Measurements from ENCODE around the gene WDTC1.

Gene WDTC1

GRCh38 chr1:27335506-27336422 is 101.3 kb downstream of the WDTC1 start:
- no peak for DNase-seq (ENCODE audit: low read depth in 2 of 2)

- no peak for DNase-seq (ENCODE audit: low read depth in 2 of 2)
Measured at GRCh38 chr1:27336756-27337155, 102.3 kb downstream of the WDTC1 start.

DNA sequence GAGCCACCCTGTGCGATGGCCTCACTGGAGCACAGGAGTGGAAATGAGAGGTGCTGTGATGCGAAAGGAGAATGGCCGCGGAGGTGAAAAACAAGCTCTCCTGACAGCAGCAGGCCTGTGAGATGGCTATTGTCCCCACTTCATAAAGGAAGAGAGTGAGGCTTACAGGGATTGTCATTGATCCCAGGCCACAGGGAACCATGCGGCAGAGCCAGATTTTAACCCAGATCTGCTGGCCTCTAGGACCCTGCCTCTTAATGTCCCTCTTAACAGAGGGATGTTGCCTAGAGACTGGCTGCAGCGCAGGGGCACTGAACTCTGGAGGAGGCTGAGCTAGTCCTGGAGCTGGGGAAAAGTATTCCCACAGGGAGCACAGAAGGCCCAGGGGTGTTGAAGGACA is 104.3 kb downstream of the WDTC1 start:
- DNase-seq (ENCODE audit: low read depth in 2 of 2) = no peak

DNA sequence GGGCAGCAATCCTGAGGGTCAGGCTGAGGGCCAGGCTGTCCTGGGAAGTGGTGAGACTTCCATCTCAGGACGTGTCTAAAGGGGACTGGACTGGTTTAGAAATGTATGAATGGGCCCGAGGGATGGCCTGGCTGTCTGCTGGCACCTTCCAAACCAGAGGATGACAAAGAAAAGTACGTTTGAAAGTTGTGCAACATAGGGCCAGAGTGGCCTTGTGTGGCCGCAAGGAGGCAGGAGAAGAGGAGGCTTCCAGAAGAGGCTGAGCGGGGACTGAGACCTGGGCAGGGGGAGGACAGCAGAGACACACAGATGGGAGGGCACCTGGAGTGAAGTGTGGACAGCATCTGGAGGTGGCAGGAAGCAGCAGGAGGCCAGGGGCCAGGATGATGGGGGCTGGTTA is 104.8 kb downstream of the WDTC1 start:
- DNase-seq (ENCODE audit: low read depth in 2 of 2) = no peak

GRCh38 chr1:27341525-27342252 is 107.3 kb downstream of the WDTC1 start, which contains the start of gene SYTL1:
Gene SYTL1, plus strand, starts transcription at chr1:27342022. Its CDS starts 3,313 bp downstream, at chr1:27345335.
- peak in 1 of 2 donors; percentile 54 for DNase-seq (ENCODE audit: low read depth in 2 of 2)

DNA sequence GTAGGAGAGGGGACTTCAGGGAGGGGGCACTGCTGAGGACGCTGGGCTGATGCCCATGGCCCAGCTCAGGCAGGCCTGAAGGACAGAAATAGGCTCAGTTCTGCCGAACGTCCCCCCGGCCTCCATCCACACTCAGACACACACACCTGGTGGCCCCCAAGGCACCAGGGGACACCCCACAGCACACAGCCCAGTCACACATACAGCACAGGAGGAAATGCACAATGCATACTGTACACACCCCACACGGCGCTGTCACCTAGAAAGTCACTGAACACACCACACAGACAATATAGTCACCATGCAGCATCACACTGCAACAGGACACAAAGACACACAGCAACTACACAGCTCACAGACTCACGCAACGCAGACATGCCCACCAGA is 108.0 kb downstream of the WDTC1 start:
- no peak for DNase-seq (ENCODE audit: low read depth in 2 of 2)

GRCh38 chr1:27342778-27343638 is 108.6 kb downstream of the WDTC1 start:
- peak in 1 of 2 donors; percentile 45 for DNase-seq (ENCODE audit: low read depth in 2 of 2)

GRCh38 chr1:27343639-27344025 is 109.2 kb downstream of the WDTC1 start:
- no peak for DNase-seq (ENCODE audit: low read depth in 2 of 2)

- DNase-seq (ENCODE audit: low read depth in 2 of 2) = no peak
Measured at GRCh38 chr1:27345272-27345671, 110.8 kb downstream of the WDTC1 start.

DNA sequence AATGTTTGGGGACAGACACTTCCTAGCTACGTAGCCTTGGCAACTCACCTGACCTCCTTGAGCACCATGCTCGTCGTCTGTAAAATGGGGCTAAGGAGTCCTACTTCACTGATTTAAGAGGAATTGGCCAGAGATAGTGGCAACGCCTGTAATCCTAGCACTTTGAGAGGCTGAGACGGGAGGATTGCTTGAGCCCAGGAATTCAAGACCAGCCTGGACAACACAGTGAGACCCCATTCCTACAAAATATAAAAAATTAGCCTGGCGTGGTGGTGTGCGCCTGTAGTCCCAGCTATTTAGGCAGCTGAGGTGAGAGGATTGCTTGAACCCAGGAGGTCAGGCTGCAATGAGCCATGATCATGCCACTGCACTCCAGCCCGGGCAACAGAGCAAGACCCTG is 111.9 kb downstream of the WDTC1 start:
- DNase-seq (ENCODE audit: low read depth in 2 of 2) = no peak

GRCh38 chr1:27346991-27347624 is 112.7 kb downstream of the WDTC1 start:
- DNase-seq (ENCODE audit: low read depth in 2 of 2) = no peak

GRCh38 chr1:27348861-27349783 is 114.7 kb downstream of the WDTC1 start:
- DNase-seq (ENCODE audit: low read depth in 2 of 2) = no peak

GRCh38 chr1:27349784-27350662 is 115.6 kb downstream of the WDTC1 start:
- no peak for DNase-seq (ENCODE audit: low read depth in 2 of 2)

DNA sequence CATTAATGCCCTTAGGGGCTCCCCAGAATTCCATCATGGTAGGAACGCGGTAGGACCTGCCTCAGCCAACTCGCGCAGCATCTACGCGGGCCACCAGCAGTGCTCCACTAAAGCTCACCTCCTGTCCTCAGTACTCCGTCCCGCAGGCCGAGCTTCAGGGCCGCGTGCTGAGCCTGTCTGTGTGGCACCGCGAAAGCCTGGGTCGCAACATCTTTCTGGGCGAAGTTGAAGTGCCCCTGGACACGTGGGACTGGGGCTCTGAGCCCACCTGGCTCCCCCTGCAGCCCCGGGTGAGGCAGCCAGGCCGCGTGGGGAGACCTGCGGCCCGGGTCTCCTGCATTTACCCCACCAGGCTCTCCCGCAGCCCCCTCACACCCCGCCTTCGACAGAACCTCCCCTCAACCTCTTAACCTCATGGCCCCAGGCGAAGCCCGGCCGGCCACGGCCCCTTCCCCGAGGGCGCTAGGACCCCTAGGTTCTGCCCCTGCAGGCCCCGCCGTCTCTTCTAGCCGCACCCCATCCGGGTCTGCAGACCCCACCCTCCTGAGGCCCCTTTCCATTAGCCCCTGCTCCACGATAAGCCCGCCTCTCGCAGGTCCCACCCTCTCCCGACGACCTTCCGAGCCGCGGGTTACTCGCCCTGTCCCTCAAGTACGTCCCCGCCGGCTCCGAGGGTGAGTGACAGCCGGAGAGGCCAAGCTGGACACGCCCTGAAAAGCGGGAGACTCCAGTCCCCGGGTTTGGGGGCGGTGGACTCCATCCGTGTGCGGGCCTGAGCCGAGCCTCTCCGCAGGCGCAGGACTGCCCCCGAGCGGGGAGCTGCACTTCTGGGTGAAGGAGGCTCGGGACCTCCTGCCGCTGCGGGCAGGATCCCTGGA is 116.5 kb downstream of the WDTC1 start:
- no peak for DNase-seq (ENCODE audit: low read depth in 2 of 2)

DNA sequence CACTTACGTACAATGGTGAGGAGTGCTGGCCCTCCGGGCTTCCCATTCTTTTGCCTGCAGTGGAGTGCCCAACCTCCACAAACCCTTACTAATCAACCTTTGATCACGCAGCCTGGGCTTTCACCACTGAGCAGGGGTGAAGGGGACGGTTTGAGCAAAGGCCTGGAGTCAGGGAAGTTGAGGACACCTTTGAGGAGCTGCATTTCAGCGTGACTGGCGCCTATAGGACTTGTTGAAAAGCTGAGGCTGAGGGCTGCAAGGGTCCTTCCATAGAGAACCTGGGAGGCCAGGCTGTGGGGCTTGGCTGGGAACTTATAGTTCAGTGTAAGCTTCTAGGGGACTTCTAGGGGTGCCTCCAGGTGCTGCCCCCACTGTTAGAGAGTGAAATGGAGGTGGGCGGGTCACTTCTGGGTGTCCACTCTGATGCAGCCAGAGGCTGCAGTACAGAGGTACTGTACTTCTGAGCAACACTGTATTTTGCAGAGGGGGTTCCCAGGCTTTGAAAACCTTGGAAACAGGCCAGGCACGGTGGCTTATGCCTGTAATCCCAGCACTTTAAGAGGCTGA is 117.2 kb downstream of the WDTC1 start:
- DNase-seq (ENCODE audit: low read depth in 2 of 2) = no peak

DNA sequence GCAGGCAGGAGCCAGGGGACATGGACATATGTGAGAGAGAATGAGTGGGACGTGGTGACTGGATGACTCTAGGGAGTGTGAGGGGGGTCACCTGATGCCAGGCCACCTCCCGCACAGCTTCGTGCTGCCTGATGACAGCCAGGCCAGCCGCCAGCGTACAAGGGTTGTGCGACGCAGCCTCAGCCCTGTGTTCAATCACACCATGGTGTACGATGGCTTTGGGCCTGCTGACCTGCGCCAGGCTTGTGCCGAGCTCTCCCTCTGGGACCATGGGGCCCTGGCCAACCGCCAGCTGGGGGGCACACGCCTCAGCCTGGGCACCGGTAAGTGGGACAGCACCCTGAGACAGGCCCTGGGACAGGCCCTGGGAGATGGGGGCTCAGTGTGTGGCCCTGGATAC is 118.7 kb downstream of the WDTC1 start:
- no peak for DNase-seq (ENCODE audit: low read depth in 2 of 2)

DNA sequence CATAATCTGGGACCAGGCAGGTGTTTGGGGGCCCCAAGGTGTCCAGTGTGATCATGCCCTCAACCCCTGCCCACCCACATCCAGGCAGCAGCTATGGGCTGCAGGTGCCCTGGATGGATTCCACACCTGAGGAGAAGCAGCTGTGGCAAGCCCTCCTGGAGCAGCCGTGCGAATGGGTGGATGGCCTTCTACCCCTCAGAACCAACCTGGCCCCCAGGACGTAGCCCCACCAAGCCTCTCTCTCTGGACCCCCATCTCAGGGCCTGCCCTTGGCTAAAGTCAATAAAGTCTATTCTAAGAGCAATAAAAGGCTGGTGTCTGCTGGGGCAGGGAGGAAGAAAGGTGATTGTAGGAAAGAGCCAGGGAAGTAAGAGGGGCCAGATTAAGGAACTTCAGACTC is 119.2 kb downstream of the WDTC1 start:
- no peak for DNase-seq (ENCODE audit: low read depth in 2 of 2)

GRCh38 chr1:27355683-27356082 is 121.3 kb downstream of the WDTC1 start:
- no peak for DNase-seq (ENCODE audit: low read depth in 2 of 2)
